H1 (cell line): ENCODE data around the gene PPCDC.
A peak's percentile ranks its signal among the peaks of the same experiment; 100 is the strongest.

ENCODE experiments used
- CREB1 ChIP-seq: IDR thresholded peaks from 2 replicates; pipeline ENCODE4 v1.6.1; 2012; ENCODE audit warnings: inconsistent platforms
- CTCF ChIP-seq, 3 experiments: IDR thresholded peaks; 1 replicate in 2 of 3; 2 replicates in 1 of 3; pipeline versions ENCODE4 v1.5.1 to v1.6.1; 2011; ENCODE audit warnings: low read length in 3 of 3, mild to moderate bottlenecking in 3 of 3, inconsistent platforms in 2 of 3, low read depth in 1 of 3, moderate library complexity in 1 of 3; ENCODE audit not compliant: insufficient read depth in 1 of 3; ENCODE audit errors: control extremely low read depth in 1 of 3
- FOSL1 ChIP-seq: IDR thresholded peaks from 2 replicates; pipeline ENCODE4 v1.6.1; 2011; ENCODE audit warnings: mild to moderate bottlenecking, low read depth, low read length, moderate library complexity; ENCODE audit not compliant: insufficient read depth
- HDAC6 ChIP-seq: IDR thresholded peaks from one replicate; pipeline ENCODE4 v1.7.1; 2012; ENCODE audit warnings: low read depth, mild to moderate bottlenecking, inconsistent platforms, low read length, moderate library complexity
- MAFK ChIP-seq: IDR thresholded peaks from 2 replicates; pipeline ENCODE4 v1.6.1; 2012; ENCODE audit warnings: low read depth, mild to moderate bottlenecking, improper control_type of control experiment, low read length
- POLR2AphosphoS5 ChIP-seq: IDR thresholded peaks from 2 replicates; pipeline ENCODE4 v1.6.1; 2011; ENCODE audit warnings: low read depth, low read length
- RAD21 ChIP-seq, 2 experiments: IDR thresholded peaks in 1 of 2; conservative IDR thresholded peaks in 1 of 2; 2 replicates each; pipeline ENCODE4 v1.6.1; 2011; ENCODE audit warnings: low read depth in 2 of 2, low read length in 2 of 2, improper control_type of control experiment in 1 of 2, inconsistent platforms in 1 of 2, mild to moderate bottlenecking in 1 of 2, moderate library complexity in 1 of 2
- RXRA ChIP-seq: IDR thresholded peaks from 2 replicates; pipeline ENCODE4 v1.6.1; 2011; ENCODE audit warnings: low read depth, mild to moderate bottlenecking, low read length, moderate library complexity; ENCODE audit not compliant: insufficient read depth
- SIN3A ChIP-seq, 2 experiments: IDR thresholded peaks in 1 of 2; conservative IDR thresholded peaks in 1 of 2; 2 replicates each; pipeline ENCODE4 v1.6.1; 2011 to 2012; ENCODE audit warnings: low read length in 2 of 2, improper control_type of control experiment in 1 of 2, low read depth in 1 of 2, mild to moderate bottlenecking in 1 of 2
- SP2 ChIP-seq: IDR thresholded peaks from 2 replicates; pipeline ENCODE4 v1.6.1; 2012; ENCODE audit warnings: mild to moderate bottlenecking, low read length, inconsistent platforms

GRCh38 chr15:75030424-75030823 lies 7.0 kb downstream of the PPCDC start:
- TF ChIP-seq SIN3A (conservative IDR thresholded peaks at IDR 0.05 in 1 of 2, IDR thresholded peaks at IDR 0.05 in 1 of 2; ENCODE audit: low read depth in 1 of 2, low read length in 2 of 2) (no peak), CTCF (IDR thresholded peaks at IDR 0.05; ENCODE audit: control extremely low read depth in 1 of 3, insufficient read depth in 1 of 3, low read depth in 1 of 3, low read length in 3 of 3) (peak in 2 of 3 experiments; percentile 35 to 39; a peak in 3 of 4 replicates), FOSL1 (no peak), POLR2AphosphoS5 (no peak), HDAC6 (no peak), CREB1 (no peak), RXRA (no peak), SP2 (no peak), RAD21 (IDR thresholded peaks at IDR 0.05 in 1 of 2, conservative IDR thresholded peaks at IDR 0.05 in 1 of 2; ENCODE audit: low read depth in 2 of 2, low read length in 2 of 2) (no peak; a peak in 1 of 4 replicates), MAFK (no peak)
